ENCODE results near the gene CDKAL1.

The CDKAL1 gene

DNA sequence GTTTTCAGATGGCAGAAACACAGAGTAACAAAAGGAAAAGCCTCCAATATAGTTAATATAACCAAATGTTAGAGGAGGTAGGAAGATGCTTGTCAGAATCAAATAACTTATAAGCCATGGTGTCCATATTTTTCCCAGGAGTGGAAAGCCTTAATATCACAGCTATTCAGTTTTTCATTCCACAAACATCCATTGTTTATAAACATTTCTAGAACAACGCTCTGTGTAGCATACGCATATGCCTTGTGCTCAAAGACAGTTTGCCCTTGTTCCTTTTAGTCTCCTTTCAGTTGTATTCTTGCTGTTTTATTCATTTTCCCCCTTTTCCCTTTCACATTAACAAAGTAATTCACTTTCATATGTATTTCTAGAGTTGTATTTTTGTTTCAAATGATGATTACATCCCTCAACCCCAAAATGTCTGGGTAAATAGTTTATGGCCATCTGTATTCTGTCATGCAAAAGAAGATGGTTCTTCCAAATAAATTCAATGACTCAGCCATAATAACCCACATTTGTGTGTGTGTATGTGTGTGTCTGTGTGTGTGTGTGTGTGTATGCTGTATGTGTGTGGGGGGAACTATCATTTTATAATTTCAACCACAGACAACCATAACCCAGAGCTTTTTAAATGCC is 603.6 kb downstream of the CDKAL1 start:
- no peak overlapping the region for H3K4me3 ChIP-seq (ENCODE audit: severe bottlenecking)
- H3K27me3 ChIP-seq (ENCODE audit: insufficient read depth, poor library complexity, severe bottlenecking) = no peaks in the 10 kb centered on the region
- ATAC-seq (ENCODE audit: low read depth) = no peak
- H3K4me1 ChIP-seq (ENCODE audit: insufficient read depth, poor library complexity, severe bottlenecking) = no peaks in the 10 kb centered on the region
- no peak for DNase-seq (ENCODE audit: low spot score)
- no peaks in the 10 kb centered on the region for H3K9me3 ChIP-seq (ENCODE audit: severe bottlenecking)
- H3K27ac ChIP-seq (ENCODE audit: poor library complexity, severe bottlenecking) = no peak overlapping the region
- TF ChIP-seq, protein P1, sequence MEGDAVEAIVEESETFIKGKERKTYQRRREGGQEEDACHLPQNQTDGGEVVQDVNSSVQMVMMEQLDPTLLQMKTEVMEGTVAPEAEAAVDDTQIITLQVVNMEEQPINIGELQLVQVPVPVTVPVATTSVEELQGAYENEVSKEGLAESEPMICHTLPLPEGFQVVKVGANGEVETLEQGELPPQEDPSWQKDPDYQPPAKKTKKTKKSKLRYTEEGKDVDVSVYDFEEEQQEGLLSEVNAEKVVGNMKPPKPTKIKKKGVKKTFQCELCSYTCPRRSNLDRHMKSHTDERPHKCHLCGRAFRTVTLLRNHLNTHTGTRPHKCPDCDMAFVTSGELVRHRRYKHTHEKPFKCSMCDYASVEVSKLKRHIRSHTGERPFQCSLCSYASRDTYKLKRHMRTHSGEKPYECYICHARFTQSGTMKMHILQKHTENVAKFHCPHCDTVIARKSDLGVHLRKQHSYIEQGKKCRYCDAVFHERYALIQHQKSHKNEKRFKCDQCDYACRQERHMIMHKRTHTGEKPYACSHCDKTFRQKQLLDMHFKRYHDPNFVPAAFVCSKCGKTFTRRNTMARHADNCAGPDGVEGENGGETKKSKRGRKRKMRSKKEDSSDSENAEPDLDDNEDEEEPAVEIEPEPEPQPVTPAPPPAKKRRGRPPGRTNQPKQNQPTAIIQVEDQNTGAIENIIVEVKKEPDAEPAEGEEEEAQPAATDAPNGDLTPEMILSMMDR (IDR thresholded peaks at IDR 0.05; ENCODE audit: poor library complexity, severe bottlenecking) = no peak
- no peaks in the 10 kb centered on the region for H3K36me3 ChIP-seq (ENCODE audit: low read depth)

DNA sequence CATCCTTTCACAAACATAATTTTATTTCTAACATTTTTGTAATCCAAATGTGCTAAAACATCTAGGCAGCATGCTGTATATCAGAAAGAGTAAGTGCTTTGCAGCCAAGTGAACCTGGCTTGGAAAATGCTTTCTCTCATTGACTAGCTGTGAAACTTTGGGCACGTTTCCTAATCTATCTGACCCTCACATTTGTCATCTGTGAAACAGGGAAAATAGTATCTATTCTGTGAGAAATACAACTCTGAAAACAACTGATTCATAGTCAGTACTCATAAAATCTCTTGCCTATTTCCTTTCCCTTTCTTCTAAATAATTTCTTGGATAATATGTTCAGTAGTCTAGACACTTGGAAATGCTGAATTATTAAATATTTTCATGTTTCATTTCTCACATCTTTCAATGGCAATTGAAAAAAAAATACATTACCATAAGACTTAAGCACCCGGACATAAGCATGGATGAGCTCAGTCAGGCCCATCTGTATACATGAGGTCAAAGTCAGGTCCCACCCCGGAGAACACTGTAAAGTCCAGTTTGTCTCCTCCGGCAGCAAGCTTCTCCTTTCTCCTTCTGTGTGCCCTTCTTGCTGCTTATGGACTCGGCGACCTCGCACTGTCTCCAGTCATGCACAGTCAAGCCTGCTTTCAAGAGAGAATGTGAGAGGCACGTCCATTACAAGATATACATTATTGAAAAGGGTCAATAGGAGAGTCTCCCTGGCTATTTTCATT is 604.2 kb downstream of the CDKAL1 start:
- ATAC-seq (ENCODE audit: low read depth) (no peak), DNase-seq (ENCODE audit: low spot score) (no peak)
- Histone ChIP-seq H3K4me1 (ENCODE audit: insufficient read depth, poor library complexity, severe bottlenecking) (no peaks in the 10 kb centered on the region), H3K27me3 (ENCODE audit: insufficient read depth, poor library complexity, severe bottlenecking) (no peaks in the 10 kb centered on the region), H3K36me3 (ENCODE audit: low read depth) (no peaks in the 10 kb centered on the region), H3K9me3 (ENCODE audit: severe bottlenecking) (no peaks in the 10 kb centered on the region), H3K4me3 (ENCODE audit: severe bottlenecking) (no peak overlapping the region), H3K27ac (ENCODE audit: poor library complexity, severe bottlenecking) (no peak overlapping the region)
- TF ChIP-seq, protein P1 (IDR thresholded peaks at IDR 0.05; ENCODE audit: poor library complexity, severe bottlenecking) = no peak

DNA sequence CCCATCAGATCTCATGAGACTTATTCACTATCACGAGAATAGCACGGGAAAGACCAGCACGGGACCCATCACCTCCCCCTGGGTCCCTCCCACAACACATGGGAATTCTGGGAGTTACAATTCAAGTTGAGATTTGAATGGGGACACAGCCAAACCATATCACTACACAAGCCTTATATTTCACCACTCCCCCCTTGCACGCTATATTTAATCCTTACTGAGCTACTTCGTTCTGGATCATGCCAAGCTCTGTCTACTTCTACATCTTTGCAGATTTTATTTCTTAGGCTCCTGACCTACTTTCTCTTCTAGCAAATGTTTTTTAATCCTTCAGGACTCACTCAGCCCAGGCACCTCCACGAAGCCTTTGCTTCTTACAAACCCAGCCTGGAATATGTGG is 606.7 kb downstream of the CDKAL1 start:
- H3K4me3 ChIP-seq (ENCODE audit: severe bottlenecking) = no peak overlapping the region
- H3K27me3 ChIP-seq (ENCODE audit: insufficient read depth, poor library complexity, severe bottlenecking) = no peaks in the 10 kb centered on the region
- no peaks in the 10 kb centered on the region for H3K4me1 ChIP-seq (ENCODE audit: insufficient read depth, poor library complexity, severe bottlenecking)
- no peak for ATAC-seq (ENCODE audit: low read depth)
- no peak for DNase-seq (ENCODE audit: low spot score)
- H3K9me3 ChIP-seq (ENCODE audit: severe bottlenecking) = no peaks in the 10 kb centered on the region
- no peak overlapping the region for H3K27ac ChIP-seq (ENCODE audit: poor library complexity, severe bottlenecking)
- no peaks in the 10 kb centered on the region for H3K36me3 ChIP-seq (ENCODE audit: low read depth)
- TF ChIP-seq, protein P1 (IDR thresholded peaks at IDR 0.05; ENCODE audit: poor library complexity, severe bottlenecking) = no peak

DNA sequence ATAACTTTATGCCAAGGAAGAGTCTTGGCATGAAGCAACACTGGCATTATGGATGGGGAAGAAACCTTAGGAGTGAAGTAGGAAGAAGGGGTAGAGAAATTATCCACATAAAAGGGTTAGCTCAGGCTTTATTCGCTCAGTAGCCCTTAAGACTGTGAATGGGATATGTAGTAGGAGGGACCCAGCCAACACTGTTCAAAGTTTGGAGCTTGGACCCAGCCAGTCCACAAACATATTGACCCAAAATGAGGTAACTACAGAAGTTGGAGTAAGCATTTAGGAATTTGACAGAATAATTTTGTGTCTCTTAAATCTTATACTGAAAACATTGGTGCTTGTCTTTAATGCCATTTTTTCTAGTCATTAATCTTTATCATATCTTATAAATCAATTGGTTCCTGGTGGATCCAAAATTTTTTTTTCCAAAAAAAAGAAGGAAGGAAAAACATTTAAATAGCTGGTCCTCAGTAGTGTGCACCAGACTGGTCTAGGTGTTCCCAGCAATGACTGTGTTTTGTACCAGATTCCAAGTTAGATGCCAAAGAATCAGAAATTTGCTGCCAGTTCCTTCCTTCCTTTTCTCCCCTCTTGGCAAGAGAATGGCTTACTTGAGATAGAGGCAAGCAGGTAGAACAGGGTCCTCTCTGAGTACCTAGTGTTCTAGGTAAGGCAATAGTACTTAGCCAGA is 607.5 kb downstream of the CDKAL1 start:
- Histone ChIP-seq H3K9me3 (ENCODE audit: severe bottlenecking) (no peaks in the 10 kb centered on the region), H3K4me3 (ENCODE audit: severe bottlenecking) (no peak overlapping the region), H3K4me1 (ENCODE audit: insufficient read depth, poor library complexity, severe bottlenecking) (no peaks in the 10 kb centered on the region), H3K36me3 (ENCODE audit: low read depth) (no peaks in the 10 kb centered on the region), H3K27ac (ENCODE audit: poor library complexity, severe bottlenecking) (no peak overlapping the region), H3K27me3 (ENCODE audit: insufficient read depth, poor library complexity, severe bottlenecking) (no peaks in the 10 kb centered on the region)
- ATAC-seq (ENCODE audit: low read depth) (no peak), DNase-seq (ENCODE audit: low spot score) (no peak)
- TF ChIP-seq, protein P1 (IDR thresholded peaks at IDR 0.05; ENCODE audit: poor library complexity, severe bottlenecking) = no peak
